ENCODE data around the gene HIGD1A. TPM values are rescaled to one million over a fixed set of nuclear protein-coding genes. Genes with fewer than 3 reads are reported as not detected.

HIGD1A gene
- total RNA-seq, 1 experiment from 2014 or later, result 77.6 TPM

- Histone ChIP-seq H3K23me2 (ENCODE audit: insufficient read length, low read depth, low read length, poor library complexity, severe bottlenecking) (peaks cover 3% of the 10 kb centered on the region), H3K56ac (ENCODE audit: insufficient read length, low read depth, low read length) (no peak within 1 kb of the TSS), H3K9ac (ENCODE audit: extremely low read depth, insufficient read length, low read length) (no peak within 1 kb of the TSS), H4K8ac (replicated peaks; ENCODE audit: insufficient read length, low read depth, low read length) (no peak within 1 kb of the TSS), H3K23ac (ENCODE audit: insufficient read length, low read depth, low read length) (no peak within 1 kb of the TSS), H2AK5ac (ENCODE audit: insufficient read length, low read length) (no peak within 1 kb of the TSS), H2BK120ac (ENCODE audit: low read depth, low read length, poor library complexity, severe bottlenecking) (no peak within 1 kb of the TSS), H4K5ac (ENCODE audit: insufficient read length, low read depth, low read length) (no peak within 1 kb of the TSS), H2BK15ac (ENCODE audit: low read depth, low read length) (no peak within 1 kb of the TSS), H3K9me3 (ENCODE audit: control insufficient read depth, low read depth, low read length) (no peaks in the 10 kb centered on the region), H2BK5ac (ENCODE audit: insufficient read length, low read length) (no peak within 1 kb of the TSS), H3K18ac (ENCODE audit: insufficient read length, low read depth, low read length) (no peak within 1 kb of the TSS), H2BK12ac (ENCODE audit: insufficient read length, low read depth, low read length) (no peak within 1 kb of the TSS), H3T11ph (ENCODE audit: low read length) (no peak within 1 kb of the TSS), H3K27me3 (ENCODE audit: insufficient read depth, low read length) (peaks cover 4% of the 10 kb centered on the region; the same call in 1 of the 2 replicates), H3K14ac (ENCODE audit: insufficient read depth, low read length) (no peak within 1 kb of the TSS), H3K4ac (ENCODE audit: low read depth, low read length) (no peak within 1 kb of the TSS), H3K4me2 (ENCODE audit: insufficient read depth, insufficient read length, low read length) (no peak within 1 kb of the TSS), H3K79me1 (ENCODE audit: insufficient read depth, low read depth, low read length, poor library complexity, severe bottlenecking) (no peaks in the 10 kb centered on the region), H3K27ac (ENCODE audit: insufficient read length, low read depth, low read length) (no peak within 1 kb of the TSS), H3K4me1 (ENCODE audit: insufficient read depth, low read length) (no peaks in the 10 kb centered on the region; the same call in 1 of the 2 replicates), H2BK20ac (ENCODE audit: low read depth, low read length, poor library complexity, severe bottlenecking) (no peak within 1 kb of the TSS), H4K20me1 (ENCODE audit: control insufficient read depth, insufficient read depth, insufficient read length) (no peaks in the 10 kb centered on the region), H4K91ac (ENCODE audit: insufficient read length, low read depth, low read length) (no peak within 1 kb of the TSS), H3K79me2 (ENCODE audit: insufficient read depth, low read length) (no peaks in the 10 kb centered on the region), H2AFZ (ENCODE audit: low read length) (no peak within 1 kb of the TSS)
- H3K9me3 Mint-ChIP-seq, result no peaks in the 10 kb centered on the region
- H3K27ac Mint-ChIP-seq, result no peak within 1 kb of the TSS
- no peaks in the 10 kb centered on the region for H3K36me3 Mint-ChIP-seq (ENCODE audit: insufficient read depth in 1 of 3, low read depth in 3 of 3)
- peaks cover 22% of the 10 kb centered on the region for H3K27me3 Mint-ChIP-seq (ENCODE audit: low read depth)
- H3K4me3 Mint-ChIP-seq, result no peak within 1 kb of the TSS
- H3K4me1 Mint-ChIP-seq, result peaks cover 33 to 34% of the 10 kb centered on the region in 2 experiments
- no CpG with 5 or more reads among the region's 5 CpGs for WGBS (ENCODE audit: extremely low coverage, insufficient read length, low lambda C conversion rate)
- no peak for TF ChIP-seq CTCF (conservative IDR thresholded peaks at IDR 0.05)
- DNase-seq, result no peak
Measured at GRCh38 chr3:42809202-42809601, 4.9 kb upstream of the HIGD1A start, which contains the start of gene ACKR2. ACKR2 (plus strand) TSS chr3:42809445; CDS start chr3:42864503, 55,058 bp downstream.
